ENCODE data around the gene CATSPERE. TPM values are rescaled to one million over a fixed set of nuclear protein-coding genes. Genes with fewer than 3 reads are reported as not detected.

CATSPERE gene
- total and polyA plus RNA-seq, 10 of the 15 experiments (the other 5 are each of a cell fraction or from before 2014, with no cell fraction given), result 0.04 to 0.24 (median 0.17) TPM; not detected in 3

DNA sequence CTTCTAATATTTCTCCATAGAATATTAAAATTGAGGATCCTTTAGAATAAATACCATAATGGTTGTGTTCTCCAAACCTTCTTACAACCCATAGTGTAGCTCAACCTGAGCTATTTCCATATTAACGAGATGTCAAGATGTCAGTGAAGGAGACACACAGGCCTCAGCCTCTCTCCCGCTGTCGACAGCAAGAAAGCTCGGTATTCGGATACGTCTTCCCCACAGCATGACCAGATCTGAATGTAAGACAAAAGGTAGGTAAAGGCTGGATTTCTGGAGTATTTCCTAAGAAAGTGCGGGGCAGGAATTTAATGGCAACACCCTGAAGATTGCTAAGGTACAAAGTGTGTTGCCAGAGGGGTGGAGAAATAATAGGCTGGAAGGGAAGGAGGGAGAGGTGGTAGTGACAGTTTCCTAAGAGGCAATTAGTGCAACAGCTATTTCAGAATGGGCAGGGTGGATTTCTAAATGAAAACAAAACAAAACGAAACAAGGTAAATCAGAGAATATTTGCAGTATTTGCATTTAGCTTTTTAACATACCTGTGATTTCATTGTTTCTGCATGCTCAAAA, 11.1 kb upstream of the CATSPERE start:
- CTCF ChIA-PET, result interaction anchor here (0.6 to 1.4 kb wide), 3 partner anchors 8 to 1120 kb away, joined by 3 to 5 read pairs (median 4); no protein-coding TSS in a partner anchor
- intact Hi-C loops (cut with micrococcal nuclease; ENCODE audit: unreplicated experiment) (loop anchor here (5.0 to 10.0 kb wide), 6 partner anchors 43 to 1193 kb away; partner anchors contain the start of genes CEP170, COX20 and SDCCAG8), in situ Hi-C loops (cut with MboI) (loop anchor here (5.0 to 10.0 kb wide), 2 partner anchors 202 to 525 kb away; partner anchors contain the start of gene DESI2)
- BruUV-seq (replicated peaks), result TSS peak; percentile 50
- Histone ChIP-seq H3K4me1 (ENCODE audit: control insufficient read depth, insufficient read depth, low read length) (peaks cover 4% of the 10 kb centered on the region; the same call in 1 of the 2 replicates), H3K36me3 (ENCODE audit: control insufficient read depth in 2 of 2, insufficient read depth in 2 of 2, low read length in 1 of 2) (peaks cover 0 to 3% of the 10 kb centered on the region in 2 experiments; a peak in 1 of 4 replicates), H3K27ac (ENCODE audit: control insufficient read depth, insufficient read depth) (peak overlapping the region; percentile 93), H3K9ac (ENCODE audit: control insufficient read depth, insufficient read depth, low read length) (peak overlapping the region; percentile 95), H3K27me3 (replicated peaks in 1 of 2; ENCODE audit: control insufficient read depth in 2 of 2, insufficient read depth in 2 of 2, low read length in 1 of 2) (no peaks in the 10 kb centered on the region), H4K20me1 (ENCODE audit: control insufficient read depth, insufficient read depth) (no peaks in the 10 kb centered on the region), H3K4me3 (peak overlapping the region; percentile 96), H3K79me2 (ENCODE audit: control insufficient read depth, insufficient read depth, low read length) (peaks cover 65% of the 10 kb centered on the region), H2AFZ (ENCODE audit: control insufficient read depth, low read depth, low read length) (peak overlapping the region; percentile 59; the same call in 1 of the 2 replicates), H3K9me3 (replicated peaks; ENCODE audit: control insufficient read depth, insufficient read depth, low read length) (no peaks in the 10 kb centered on the region; the same call in 2 of the 3 replicates), H3K4me2 (ENCODE audit: control insufficient read depth, insufficient read depth) (peak overlapping the region; percentile 94)
- ATAC-seq (no peak), FAIRE-seq (no peak), DNase-seq (ENCODE audit: low read depth, low spot score) (no peak)
- SMC1A ChIA-PET (ENCODE audit: uncharacterized antibody, unreplicated experiment), result interaction anchor here (1.1 to 2.0 kb wide), 7 partner anchors 10 to 519 kb away, joined by 3 to 9 read pairs (median 5); a partner anchor contains a TSS
- 88% methylated on average over 8 of the region's 8 CpGs for WGBS (ENCODE audit: insufficient coverage, insufficient replicate concordance, low lambda C conversion rate, missing lambda C conversion rate)
- POLR2A ChIA-PET, result interaction anchor here (0.6 to 1.0 kb wide), 4 partner anchors 9 to 194 kb away, joined by 3 to 8 read pairs (median 4); no protein-coding TSS in a partner anchor
- RAD21 ChIA-PET (ENCODE audit: unreplicated experiment), result interaction anchor here (0.9 to 1.0 kb wide), 2 partner anchors 13 to 125 kb away, joined by 3 read pairs; no protein-coding TSS in a partner anchor
- no peak for TF ChIP-seq ZNF217 (IDR thresholded peaks at IDR 0.05)
- TF ChIP-seq, protein P1, sequence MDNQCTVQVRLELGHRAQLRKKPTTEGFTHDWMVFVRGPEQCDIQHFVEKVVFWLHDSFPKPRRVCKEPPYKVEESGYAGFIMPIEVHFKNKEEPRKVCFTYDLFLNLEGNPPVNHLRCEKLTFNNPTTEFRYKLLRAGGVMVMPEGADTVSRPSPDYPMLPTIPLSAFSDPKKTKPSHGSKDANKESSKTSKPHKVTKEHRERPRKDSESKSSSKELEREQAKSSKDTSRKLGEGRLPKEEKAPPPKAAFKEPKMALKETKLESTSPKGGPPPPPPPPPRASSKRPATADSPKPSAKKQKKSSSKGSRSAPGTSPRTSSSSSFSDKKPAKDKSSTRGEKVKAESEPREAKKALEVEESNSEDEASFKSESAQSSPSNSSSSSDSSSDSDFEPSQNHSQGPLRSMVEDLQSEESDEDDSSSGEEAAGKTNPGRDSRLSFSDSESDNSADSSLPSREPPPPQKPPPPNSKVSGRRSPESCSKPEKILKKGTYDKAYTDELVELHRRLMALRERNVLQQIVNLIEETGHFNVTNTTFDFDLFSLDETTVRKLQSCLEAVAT (IDR thresholded peaks at IDR 0.05), result peak; percentile 53; the same call in 1 of the 2 replicates

All from GM12878 (cell line).